K562 (cell line): ENCODE data around the gene DYNLT4. TPM values are rescaled to one million over a fixed set of nuclear protein-coding genes. Genes with fewer than 3 reads are reported as not detected.

Source experiments
- AFF1 ChIP-seq, 2 experiments: fragments of 450-650 bp; IDR thresholded peaks; 2 replicates each; pipeline ENCODE4 v1.6.1; 2018; ENCODE audit warnings: mild to moderate bottlenecking in 2 of 2, low read depth in 1 of 2; ENCODE audit not compliant: partially characterized antibody in 2 of 2
- ARID1B ChIP-seq: fragments of 450-650 bp; IDR thresholded peaks from 2 replicates; pipeline ENCODE4 v1.6.1; 2016; ENCODE audit warnings: antibody characterized with exemption, mild to moderate bottlenecking, inconsistent platforms
- ARID4B ChIP-seq: sonication (generic); formaldehyde crosslinking; IDR thresholded peaks from 2 replicates; pipeline ENCODE4 v1.8.0; 2022; ENCODE audit warnings: mild to moderate bottlenecking, missing genetic modification reagents
- ARNT ChIP-seq, 2 experiments: fragments of 450-650 bp; IDR thresholded peaks; 2 replicates each; pipeline ENCODE4 v1.6.1; 2016; ENCODE audit warnings: mild to moderate bottlenecking in 1 of 2
- CBFB ChIP-seq: sonication (generic); formaldehyde crosslinking; IDR thresholded peaks from 2 replicates; pipeline ENCODE4 v1.4.0; 2020; ENCODE audit warnings: mild to moderate bottlenecking, missing genetic modification reagents
- E4F1 ChIP-seq: fragments of 250-450 bp; sonication (Bioruptor Pico); IDR thresholded peaks from 2 replicates; pipeline ENCODE4 v1.5.0; 2021; ENCODE audit warnings: mild to moderate bottlenecking, borderline replicate concordance
- HNRNPUL1 ChIP-seq: fragments of 200-400 bp; formaldehyde crosslinking; IDR thresholded peaks from 2 replicates; pipeline ENCODE4 v1.6.1; 2017; ENCODE audit warnings: low read length
- MXI1 ChIP-seq: IDR thresholded peaks from 2 replicates; pipeline ENCODE4 v1.6.1; 2011; ENCODE audit warnings: low read depth, mild to moderate bottlenecking, improper control_type of control experiment, low read length
- NELFE ChIP-seq: IDR thresholded peaks from 2 replicates; pipeline ENCODE4 v1.6.1; 2011; ENCODE audit warnings: mild to moderate bottlenecking; ENCODE audit not compliant: insufficient read depth, insufficient read length
- NFE2L1 ChIP-seq: fragments of 450-650 bp; IDR thresholded peaks from 2 replicates; pipeline ENCODE4 v1.6.1; 2016; ENCODE audit warnings: missing genetic modification characterization, low read depth, mild to moderate bottlenecking, missing compliant biosample characterization, moderate library complexity, borderline replicate concordance
- PHF20 ChIP-seq: fragments of 450-650 bp; IDR thresholded peaks from 2 replicates; pipeline ENCODE4 v1.6.1; 2018; ENCODE audit not compliant: partially characterized antibody
- RFX1 ChIP-seq: fragments of 450-650 bp; IDR thresholded peaks from 2 replicates; pipeline ENCODE4 v1.6.1; 2016; ENCODE audit warnings: mild to moderate bottlenecking, moderate library complexity
- RFX5 ChIP-seq: IDR thresholded peaks from 2 replicates; pipeline ENCODE4 v1.6.1; 2011; ENCODE audit warnings: low read depth, mild to moderate bottlenecking, improper control_type of control experiment, low read length
- TARDBP ChIP-seq: fragments of 450-650 bp; IDR thresholded peaks from 2 replicates; pipeline ENCODE4 v1.6.1; 2016
- ZNF589 ChIP-seq: fragments of 200-800 bp; sonication (Bioruptor generic); IDR thresholded peaks from 2 replicates; pipeline ENCODE4 v1.6.1; 2016; ENCODE audit warnings: low read depth, missing genetic modification characterization, missing compliant biosample characterization
- ZNF76 ChIP-seq: fragments of 250-450 bp; sonication (Bioruptor Pico); IDR thresholded peaks from 2 replicates; pipeline ENCODE4 v1.4.0; 2020; ENCODE audit warnings: mild to moderate bottlenecking, moderate library complexity, borderline replicate concordance
- ZNF79 ChIP-seq: fragments of 250-450 bp; sonication (Bioruptor Pico); IDR thresholded peaks from 2 replicates; pipeline ENCODE4 v1.4.0; 2020; ENCODE audit warnings: low read depth, mild to moderate bottlenecking, moderate library complexity
- polyA plus RNA-seq, 8 experiments: library from polyadenylated mRNA; depleted of rRNA in 4 of 8; stranded (reverse) in 5 of 8; unstranded in 3 of 8; fragments of >200 nt; fragmentation: Nextera tagmentation in 2 of 8; fragmentation: Illumina TruSeq in 1 of 8; extraction: Ambion mirVana in 2 of 8; extraction: Trizol in 1 of 8; gene quantifications; 2 replicates each; pipeline versions ENCODE4 v1.2.1 to v1.2.3, GENCODE V29; 2011 to 2014; ENCODE audit warnings: inconsistent platforms in 1 of 8, missing spikeins in 1 of 8
- total RNA-seq, 7 experiments: library from RNA; depleted of rRNA in 6 of 7; stranded (reverse); fragments of >200 nt in 6 of 7; fragmentation: Illumina TruSeq in 2 of 7; extraction: Trizol in 2 of 7; gene quantifications; 2 replicates each; pipeline versions ENCODE4 v1.2.1 to v1.2.3, GENCODE V29; 2011 to 2021; ENCODE audit warnings: low replicate concordance in 1 of 7

Gene DYNLT4
- total and polyA plus RNA-seq, 9 of the 15 experiments (the other 6 are each of a cell fraction or from before 2014, with no cell fraction given), result 0.29 to 0.73 TPM; not detected in 7

- peak; percentile 73; the same call in 1 of the 2 replicates for TF ChIP-seq ARID4B
- peak; percentile 96 for TF ChIP-seq RFX1
- no peak for TF ChIP-seq E4F1
- 0 out of 2 replicates have a peak, but pooled peaks have one; percentile 3 for TF ChIP-seq CBFB (CRISPR knock-in tag)
- TF ChIP-seq NFE2L1 (tag), result peak; percentile 40; the same call in 1 of the 2 replicates
- peak; percentile 79 to 82; a peak in 3 of 4 replicates for TF ChIP-seq ARNT (IDR thresholded peaks at IDR 0.05)
- peak; percentile 73 to 91 for TF ChIP-seq AFF1 (IDR thresholded peaks at IDR 0.05; ENCODE audit: low read depth in 1 of 2, partially characterized antibody in 2 of 2)
- TF ChIP-seq MXI1, result peak; percentile 94
- peak; percentile 38 for TF ChIP-seq PHF20
- TF ChIP-seq HNRNPUL1, result no peak
- TF ChIP-seq ARID1B, result peak; percentile 83
- TF ChIP-seq NELFE, result no peak
- peak; percentile 55 for TF ChIP-seq ZNF79 (CRISPR knock-in tag)
- no peak for TF ChIP-seq RFX5
- peak; percentile 95 for TF ChIP-seq ZNF589 (CRISPR knock-in tag)
- peak; percentile 16; the same call in 1 of the 2 replicates for TF ChIP-seq TARDBP
- 0 out of 2 replicates have a peak, but pooled peaks have one; percentile 54 for TF ChIP-seq ZNF76 (CRISPR knock-in tag)
Observed at GRCh38 chr1:44807364-44808062, 362 bp upstream of the DYNLT4 start (continued).
